HEK293T (cell line): ENCODE data around the gene GMDS.

Source experiments
- CTCF ChIA-PET: fragments of 350-600 bp; formaldehyde crosslinking; extraction: SDS; loops from one replicate; lab custom pipeline; 2021; ENCODE audit warnings: antibody characterized with exemption, inconsistent platforms; lab: Yijun Ruan, JAX
- POLR2A ChIA-PET: fragments of 350-600 bp; formaldehyde crosslinking; extraction: SDS; loops from one replicate; lab custom pipeline; 2020; ENCODE audit warnings: antibody characterized with exemption, inconsistent platforms; lab: Yijun Ruan, JAX
- DNase-seq: peaks from one replicate; pipeline ENCODE4 v3.0.0; 2012; ENCODE audit warnings: mixed read lengths; ENCODE audit errors: extremely low spot score
- ARNT ChIP-seq: fragments of 450-650 bp; IDR thresholded peaks from 2 replicates; pipeline ENCODE4 v1.6.1; 2017; ENCODE audit warnings: mild to moderate bottlenecking
- BHLHE40 ChIP-seq: fragments of 450-650 bp; IDR thresholded peaks from 2 replicates; pipeline ENCODE4 v1.6.1; 2016; ENCODE audit warnings: mild to moderate bottlenecking, moderate library complexity, borderline replicate concordance
- CTBP1 ChIP-seq: fragments of 450-650 bp; IDR thresholded peaks from 2 replicates; pipeline ENCODE4 v1.6.1; 2016; ENCODE audit warnings: borderline replicate concordance
- ELF4 ChIP-seq: fragments of 450-650 bp; IDR thresholded peaks from 2 replicates; pipeline ENCODE4 v1.6.1; 2017; ENCODE audit warnings: antibody characterized with exemption
- FOXA1 ChIP-seq: fragments of 450-650 bp; IDR thresholded peaks from 2 replicates; pipeline ENCODE4 v1.6.1; 2016; ENCODE audit warnings: mild to moderate bottlenecking
- FOXK2 ChIP-seq: fragments of 450-650 bp; IDR thresholded peaks from 2 replicates; pipeline ENCODE4 v1.6.1; 2016; ENCODE audit warnings: mild to moderate bottlenecking
- FOXM1 ChIP-seq: fragments of 450-650 bp; IDR thresholded peaks from 2 replicates; pipeline ENCODE4 v1.6.1; 2017; ENCODE audit warnings: mild to moderate bottlenecking, borderline replicate concordance
- HDGF ChIP-seq: fragments of 450-650 bp; IDR thresholded peaks from 2 replicates; pipeline ENCODE4 v1.6.1; 2017; ENCODE audit warnings: antibody characterized with exemption, borderline replicate concordance
- L3MBTL2 ChIP-seq: fragments of 450-650 bp; conservative IDR thresholded peaks from 2 replicates; pipeline ENCODE4 v1.6.1; 2016; ENCODE audit warnings: mild to moderate bottlenecking
- LEF1 ChIP-seq: fragments of 450-650 bp; IDR thresholded peaks from 2 replicates; pipeline ENCODE4 v1.6.1; 2017; ENCODE audit warnings: mild to moderate bottlenecking, borderline replicate concordance
- NFRKB ChIP-seq: fragments of 450-650 bp; IDR thresholded peaks from 2 replicates; pipeline ENCODE4 v1.6.1; 2016; ENCODE audit warnings: mild to moderate bottlenecking, moderate library complexity
- PKNOX1 ChIP-seq: fragments of 450-650 bp; IDR thresholded peaks from 2 replicates; pipeline ENCODE4 v1.6.1; 2016
- SP1 ChIP-seq: fragments of 450-650 bp; IDR thresholded peaks from 2 replicates; pipeline ENCODE4 v1.6.1; 2017
- SUZ12 ChIP-seq: fragments of 450-650 bp; IDR thresholded peaks from 2 replicates; pipeline ENCODE4 v1.6.1; 2016; ENCODE audit warnings: mild to moderate bottlenecking
- TARDBP ChIP-seq: fragments of 450-650 bp; IDR thresholded peaks from 2 replicates; pipeline ENCODE4 v1.6.1; 2016
- ZNF384 ChIP-seq: fragments of 450-650 bp; IDR thresholded peaks from 2 replicates; pipeline ENCODE4 v1.6.1; 2016

GMDS gene

GRCh38 chr6:2213086-2213485 lies 32.3 kb downstream of the GMDS start:
- no peak for DNase-seq
- ChIA-PET POLR2A (no interaction called here), CTCF (interaction anchor here (1.0 kb wide), 1 partner anchor 141 kb away, joined by 3 read pairs; no protein-coding TSS in a partner anchor)
- TF ChIP-seq HDGF (no peak), PKNOX1 (peak; percentile 74; the same call in 1 of the 2 replicates), FOXM1 (no peak)

GRCh38 chr6:2209226-2209809 lies 36.1 kb downstream of the GMDS start:
- POLR2A ChIA-PET, result no interaction called here
- peak; percentile 59 for DNase-seq
- TF ChIP-seq FOXA1, result no peak
- TF ChIP-seq CTBP1, result no peak
- no peak for TF ChIP-seq SUZ12
- CTCF ChIA-PET, result interaction anchor here (0.6 to 2.9 kb wide), 17 partner anchors 10 to 349 kb away, joined by 3 to 15 read pairs (median 4); no protein-coding TSS in a partner anchor

GRCh38 chr6:2208468-2208867 lies 36.9 kb downstream of the GMDS start:
- no peak for TF ChIP-seq ZNF384
- 0 out of 2 replicates have a peak, but pooled peaks have one; percentile 10 for TF ChIP-seq PKNOX1
- TF ChIP-seq SUZ12, result no peak
- CTCF ChIA-PET, result interaction anchor here (1.1 to 2.9 kb wide), 6 partner anchors 11 to 145 kb away, joined by 3 to 15 read pairs (median 5); no protein-coding TSS in a partner anchor
- DNase-seq, result no peak
- POLR2A ChIA-PET, result interaction anchor here (0.7 kb wide), 1 partner anchor 1611 kb away, joined by 3 read pairs; no protein-coding TSS in a partner anchor

- TF ChIP-seq HDGF (no peak), L3MBTL2 (no peak), CTBP1 (no peak), FOXM1 (no peak), PKNOX1 (no peak), ELF4 (no peak), SP1 (no peak), FOXK2 (no peak), ARNT (no peak), FOXA1 (no peak), TARDBP (no peak), BHLHE40 (no peak)
- DNase-seq, result no peak
- ChIA-PET CTCF (no interaction called here), POLR2A (no interaction called here)
Measured at GRCh38 chr6:2205396-2205795, 40.0 kb downstream of the GMDS start.

- DNase-seq, result no peak
- ChIA-PET CTCF (no interaction called here), POLR2A (no interaction called here)
- TF ChIP-seq TARDBP, result no peak
- TF ChIP-seq L3MBTL2, result no peak
- TF ChIP-seq ARNT, result no peak
- TF ChIP-seq LEF1, result no peak
- TF ChIP-seq FOXM1, result no peak
Measured at GRCh38 chr6:2204272-2204671, 41.1 kb downstream of the GMDS start.

GRCh38 chr6:2203264-2203663 lies 42.1 kb downstream of the GMDS start:
- CTCF ChIA-PET, result no interaction called here
- no peak for TF ChIP-seq TARDBP
- TF ChIP-seq FOXK2, result no peak
- no peak for TF ChIP-seq FOXA1
- no peak for TF ChIP-seq ARNT
- TF ChIP-seq CTBP1, result no peak
- TF ChIP-seq HDGF, result no peak
- no peak for TF ChIP-seq NFRKB
- TF ChIP-seq SP1, result no peak
- no peak for TF ChIP-seq L3MBTL2
- TF ChIP-seq PKNOX1, result no peak
- no peak for TF ChIP-seq FOXM1
- TF ChIP-seq ZNF384, result no peak
- TF ChIP-seq SUZ12, result no peak
- no peak for TF ChIP-seq ELF4
- TF ChIP-seq BHLHE40, result no peak
- no peak for TF ChIP-seq LEF1
- DNase-seq, result no peak
- POLR2A ChIA-PET, result interaction anchor here (1.3 kb wide), 1 partner anchor 596 kb away, joined by 4 read pairs; no protein-coding TSS in a partner anchor
